Aorta (tissue), 5 donors: ENCODE measurements around the gene PTPRM. TPM values are rescaled to one million over a fixed set of nuclear protein-coding genes. Genes with fewer than 3 reads are reported as not detected.

Experiments used
- ATAC-seq: fragments of 200-7000 bp; cut with Tn5 transposase; one replicate; pipeline ENCODE4 v1.9.1; 2022; ENCODE audit warnings: moderate library complexity; ENCODE audit not compliant: low FRiP score
- DNase-seq, 2 donors: peaks; one replicate each; pipeline ENCODE4 v3.0.0-alpha.2; 2020
- H3K27ac ChIP-seq, 2 donors: one replicate each; pipeline ENCODE4 v1.5.1; 2013; ENCODE audit warnings: low read length in 2 of 2, mild to moderate bottlenecking in 2 of 2, moderate library complexity in 2 of 2, control low read depth in 1 of 2, inconsistent platforms in 1 of 2, low read depth in 1 of 2
- H3K27me3 ChIP-seq, 2 donors: one replicate each; pipeline ENCODE4 v1.6.1; 2013; ENCODE audit warnings: control low read depth in 1 of 2, low read length in 1 of 2, mild to moderate bottlenecking in 1 of 2, moderate library complexity in 1 of 2; ENCODE audit not compliant: insufficient read depth in 2 of 2, control insufficient read depth in 1 of 2
- H3K36me3 ChIP-seq, 2 donors: one replicate each; pipeline ENCODE4 v1.6.1; 2013; ENCODE audit warnings: control low read depth in 1 of 2, low read length in 1 of 2, mild to moderate bottlenecking in 1 of 2; ENCODE audit not compliant: insufficient read depth in 2 of 2, control insufficient read depth in 1 of 2
- H3K4me1 ChIP-seq, 2 donors: one replicate each; pipeline ENCODE4 v1.6.1; 2013; ENCODE audit warnings: low read length in 2 of 2, control low read depth in 1 of 2, mild to moderate bottlenecking in 1 of 2, moderate library complexity in 1 of 2; ENCODE audit not compliant: insufficient read depth in 2 of 2, control insufficient read depth in 1 of 2
- H3K4me3 ChIP-seq, 2 donors: one replicate each; pipeline ENCODE4 v1.5.1; 2013; ENCODE audit warnings: low read length in 2 of 2, control low read depth in 1 of 2, mild to moderate bottlenecking in 1 of 2
- H3K9me3 ChIP-seq: one replicate; pipeline ENCODE4 v1.6.1; 2013; ENCODE audit warnings: mild to moderate bottlenecking, low read length; ENCODE audit not compliant: control insufficient read depth
- WGBS, 2 donors: extraction: QIAGEN DNeasy Blood & Tissue Kit; methylation state at CpG; one replicate each; pipeline ENCODE4 v1.1.7; 2013; 5-methylcytosine and 5-hydroxymethylcytosine counted together
- intact Hi-C, 2 donors: fragments of 100-400 bp; cut with DNase I; formaldehyde crosslinking; loops; one replicate each; pipeline versions ENCODE4 v1.14.2 to v1.15.0; 2022
- polyA plus RNA-seq, 2 donors: library from polyadenylated mRNA; stranded (reverse); fragments of 200-250 nt; gene quantifications; one replicate each; pipeline ENCODE4 v1.2.3, GENCODE V29; 2013
- total RNA-seq, 2 donors: library from RNA; stranded (reverse); fragmentation: NEBNext Ultra II Directional; extraction: Animal tissue kit (Norgen Biotek cat#: 25700); gene quantifications; one replicate each; pipeline ENCODE4 v1.2.1, GENCODE V29; 2021
- donor health status: healthy with polysubstance abuse.
- donor health status: Bipolar disorder and iron deficiency.
- donor health status: DM: no; HTN: no; CAD: no.
- donor health status: DM: no; HTN: no; CAD: no.
- donor health status: DM: yes; HTN: yes; CAD: no.

PTPRM gene
- total and polyA plus RNA-seq, 4 donors = 10.6 to 98.9 (median 65.6) TPM

DNA sequence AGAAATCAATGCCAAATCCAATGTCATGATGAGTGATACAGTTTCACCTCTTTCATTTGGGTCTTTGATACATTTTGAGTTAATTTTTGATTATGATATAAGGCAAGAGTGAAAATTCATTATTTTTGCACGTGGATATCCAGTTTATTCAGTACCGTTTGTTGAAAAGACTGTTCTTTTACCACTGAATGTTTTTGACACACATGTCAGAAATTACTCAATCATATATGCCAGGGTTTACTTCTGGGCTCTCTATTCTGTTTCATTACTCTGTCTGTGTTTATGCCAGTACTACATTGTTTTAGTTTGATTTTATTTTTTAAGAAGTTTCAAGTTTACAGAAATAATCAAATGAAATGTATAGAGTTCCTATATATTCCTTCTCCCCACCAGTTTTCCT, 154.4 kb downstream of the PTPRM start:
- no peaks in the 10 kb centered on the region for H3K4me1 ChIP-seq
- DNase-seq = no peak
- no peak overlapping the region for H3K4me3 ChIP-seq
- H3K27me3 ChIP-seq = no peaks in the 10 kb centered on the region
- no peaks in the 10 kb centered on the region for H3K36me3 ChIP-seq
- 19 to 34% methylated on average over 2 of the region's 2 CpGs for WGBS, 2 donors
- H3K27ac ChIP-seq = no peak overlapping the region
- intact Hi-C loops = no loop called here
- no peaks in the 10 kb centered on the region for H3K9me3 ChIP-seq
- no peak for ATAC-seq

DNA sequence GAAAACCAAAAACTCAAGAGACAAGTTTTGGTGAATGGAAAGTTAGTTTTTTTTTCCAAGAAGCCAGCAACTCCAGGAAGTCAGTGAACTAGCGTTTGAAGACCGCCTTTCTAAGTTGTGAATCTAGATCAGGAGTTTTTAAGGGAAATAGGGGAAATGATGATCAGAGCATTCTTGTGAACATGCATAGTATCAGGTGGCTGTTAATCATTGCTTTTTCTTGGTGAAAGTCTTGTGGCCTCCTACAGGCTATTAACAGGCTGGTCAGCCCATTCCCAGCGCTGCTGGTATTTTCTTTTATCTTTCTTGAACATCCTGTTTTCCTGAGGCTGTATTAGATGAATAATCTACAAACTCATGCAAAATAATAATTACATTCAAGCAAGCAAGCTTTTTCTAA, 155.8 kb downstream of the PTPRM start:
- H3K27me3 ChIP-seq = no peaks in the 10 kb centered on the region
- DNase-seq (no peak), ATAC-seq (no peak)
- H3K4me1 ChIP-seq = peaks cover 0 to 2% of the 10 kb centered on the region in 2 donors
- intact Hi-C loops = no loop called here
- no peak overlapping the region for H3K27ac ChIP-seq
- no peaks in the 10 kb centered on the region for H3K36me3 ChIP-seq
- 94 to 97% methylated on average over 3 of the region's 3 CpGs for WGBS, 2 donors
- no peaks in the 10 kb centered on the region for H3K9me3 ChIP-seq
- no peak overlapping the region for H3K4me3 ChIP-seq

DNA sequence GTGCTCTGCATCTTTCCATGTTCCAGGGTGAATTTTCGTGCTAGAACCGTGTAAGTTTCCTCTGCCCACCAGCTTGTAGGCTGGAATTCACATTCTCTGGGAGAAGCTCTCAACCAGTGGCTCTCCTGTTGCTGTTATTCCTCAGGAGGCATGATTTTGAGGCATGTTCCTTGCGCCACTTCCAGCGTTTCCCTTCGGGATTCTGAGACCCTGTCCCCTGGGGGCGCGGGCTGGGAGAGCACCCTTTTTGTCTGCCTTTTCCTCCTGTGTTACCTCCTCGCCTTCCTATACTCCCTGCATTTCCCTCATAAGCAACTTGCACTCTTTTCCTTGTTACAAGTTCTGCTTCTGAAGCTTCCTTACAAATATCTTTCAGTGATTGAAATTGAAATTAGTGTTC, 156.4 kb downstream of the PTPRM start:
- no peaks in the 10 kb centered on the region for H3K9me3 ChIP-seq
- H3K36me3 ChIP-seq = no peaks in the 10 kb centered on the region
- H3K27me3 ChIP-seq = no peaks in the 10 kb centered on the region
- DNase-seq (no peak), ATAC-seq (no peak)
- intact Hi-C loops = no loop called here
- no peak overlapping the region for H3K27ac ChIP-seq
- no peak overlapping the region for H3K4me3 ChIP-seq
- WGBS, 2 donors = 94 to 95% methylated on average over 8 of the region's 8 CpGs
- H3K4me1 ChIP-seq = peaks cover 0 to 2% of the 10 kb centered on the region in 2 donors

DNA sequence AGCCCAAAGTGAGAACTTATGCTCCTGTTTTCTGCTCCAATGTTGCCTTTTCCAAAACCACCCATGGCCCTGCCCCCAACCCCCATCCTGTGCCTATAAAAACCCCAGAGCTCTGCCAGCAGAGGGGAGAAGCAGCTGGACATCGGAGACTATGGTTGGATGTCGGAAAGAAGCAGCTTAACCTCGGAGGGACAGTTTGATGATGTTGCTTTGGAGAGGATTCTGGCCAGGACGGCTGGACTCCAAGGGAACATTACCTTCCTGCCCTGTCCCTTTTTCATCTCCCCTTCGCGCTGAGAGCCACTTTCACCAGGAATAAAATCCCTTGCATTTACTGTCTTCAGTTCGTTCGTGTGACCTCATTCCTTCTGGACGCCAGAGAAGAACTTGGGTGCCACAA, 158.4 kb downstream of the PTPRM start:
- no peak for DNase-seq

DNA sequence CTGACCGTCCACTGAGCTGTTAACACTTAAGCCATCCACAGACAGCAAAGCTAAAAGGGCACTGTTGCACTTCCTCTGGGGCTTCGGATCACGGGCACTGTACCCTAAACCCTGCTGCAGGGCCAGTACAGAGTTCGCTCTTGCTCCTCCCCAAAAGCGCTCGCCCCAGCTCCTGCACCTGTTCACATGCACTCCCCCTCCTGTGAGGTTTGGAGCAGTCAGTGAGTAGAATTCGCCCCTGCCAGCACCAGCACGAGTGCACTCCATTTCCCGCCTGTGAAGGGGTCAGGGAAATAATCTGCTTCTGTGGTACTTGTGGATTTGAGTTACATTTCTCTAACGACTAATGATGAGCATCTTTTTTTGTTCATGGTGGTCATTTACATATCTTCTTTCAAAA, 158.8 kb downstream of the PTPRM start:
- H3K9me3 ChIP-seq = no peaks in the 10 kb centered on the region
- DNase-seq (no peak), ATAC-seq (no peak)
- H3K27me3 ChIP-seq = no peaks in the 10 kb centered on the region
- no peak overlapping the region for H3K4me3 ChIP-seq
- 95 to 96% methylated on average over 10 of the region's 10 CpGs for WGBS, 2 donors
- intact Hi-C loops = no loop called here
- H3K4me1 ChIP-seq = peaks cover 0 to 2% of the 10 kb centered on the region in 2 donors
- no peaks in the 10 kb centered on the region for H3K36me3 ChIP-seq
- H3K27ac ChIP-seq = no peak overlapping the region

More for the DNA sequence above, 158.4 kb downstream of the PTPRM start:
- Histone ChIP-seq H3K27me3 (no peaks in the 10 kb centered on the region), H3K27ac (no peak overlapping the region), H3K36me3 (no peaks in the 10 kb centered on the region), H3K4me1 (peaks cover 0 to 2% of the 10 kb centered on the region in 2 donors), H3K9me3 (no peaks in the 10 kb centered on the region), H3K4me3 (no peak overlapping the region)
- intact Hi-C loops = no loop called here
- no peak for ATAC-seq
- 85 to 88% methylated on average over 9 of the region's 9 CpGs for WGBS, 2 donors

DNA sequence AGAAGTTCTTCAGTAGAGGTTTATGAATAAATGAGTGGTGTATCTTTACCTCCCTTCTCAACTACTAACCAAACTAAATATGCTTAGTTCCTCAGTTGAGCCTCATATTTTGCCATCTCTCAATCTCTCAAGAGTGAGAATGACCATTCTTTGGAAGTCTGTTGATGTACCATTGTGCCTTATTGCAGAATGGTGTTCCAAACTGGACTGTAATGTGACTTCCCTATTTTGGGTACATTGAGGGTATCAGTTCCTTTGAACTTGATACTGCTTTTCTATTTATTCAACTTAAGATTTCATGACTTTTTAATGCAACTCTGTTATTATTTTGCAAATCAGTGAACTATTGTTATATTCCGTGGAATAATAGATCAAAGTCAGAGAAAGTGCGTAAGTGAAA, 159.4 kb downstream of the PTPRM start:
- intact Hi-C loops = no loop called here
- peaks cover 0 to 2% of the 10 kb centered on the region in 2 donors for H3K4me1 ChIP-seq
- no peaks in the 10 kb centered on the region for H3K36me3 ChIP-seq
- ATAC-seq = no peak
- H3K27ac ChIP-seq = no peak overlapping the region
- H3K9me3 ChIP-seq = no peaks in the 10 kb centered on the region
- 49 to 59% methylated on average over 2 of the region's 2 CpGs for WGBS, 2 donors
- no peak overlapping the region for H3K4me3 ChIP-seq
- no peak for DNase-seq
- H3K27me3 ChIP-seq = no peaks in the 10 kb centered on the region

DNA sequence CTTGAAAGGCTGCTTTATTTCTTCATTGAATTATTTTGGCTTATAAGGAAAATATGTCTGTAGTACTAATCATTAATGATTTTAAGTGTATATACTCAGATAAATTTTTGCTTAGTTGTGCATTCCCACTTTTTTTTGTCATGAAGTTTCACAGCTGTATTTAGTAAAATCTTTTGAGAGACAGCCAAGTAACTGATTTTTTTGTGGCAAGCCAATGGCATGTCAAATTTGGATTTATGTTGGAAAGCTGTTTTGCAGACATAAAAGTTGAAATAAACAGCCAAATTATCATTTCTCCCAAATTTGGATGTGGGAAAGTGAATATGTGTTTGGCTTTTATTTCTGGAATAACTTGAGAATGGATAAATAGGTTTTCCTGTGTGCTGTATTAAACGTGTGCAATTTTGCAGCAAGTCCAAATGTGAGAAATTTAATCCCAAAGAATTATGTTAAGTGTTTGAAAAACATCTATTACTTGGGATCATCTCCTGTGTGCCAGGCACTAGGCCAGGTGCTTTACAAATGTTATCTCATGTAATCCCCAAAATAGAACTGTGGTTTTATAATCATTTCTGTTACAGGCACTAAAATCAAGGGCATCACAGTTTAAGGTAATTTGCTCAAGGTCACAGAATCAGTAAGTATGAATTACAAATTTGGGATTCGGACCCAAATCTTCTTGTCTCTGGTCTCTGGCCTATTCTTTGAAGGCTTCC, 160.4 kb downstream of the PTPRM start:
- Histone ChIP-seq H3K9me3 (no peaks in the 10 kb centered on the region), H3K36me3 (no peaks in the 10 kb centered on the region), H3K4me3 (no peak overlapping the region), H3K27ac (no peak overlapping the region), H3K4me1 (peaks cover 0 to 2% of the 10 kb centered on the region in 2 donors), H3K27me3 (no peaks in the 10 kb centered on the region)
- WGBS, 2 donors = 19% methylated on average over 2 of the region's 2 CpGs
- intact Hi-C loops = no loop called here
- ATAC-seq (no peak), DNase-seq (no peak)

DNA sequence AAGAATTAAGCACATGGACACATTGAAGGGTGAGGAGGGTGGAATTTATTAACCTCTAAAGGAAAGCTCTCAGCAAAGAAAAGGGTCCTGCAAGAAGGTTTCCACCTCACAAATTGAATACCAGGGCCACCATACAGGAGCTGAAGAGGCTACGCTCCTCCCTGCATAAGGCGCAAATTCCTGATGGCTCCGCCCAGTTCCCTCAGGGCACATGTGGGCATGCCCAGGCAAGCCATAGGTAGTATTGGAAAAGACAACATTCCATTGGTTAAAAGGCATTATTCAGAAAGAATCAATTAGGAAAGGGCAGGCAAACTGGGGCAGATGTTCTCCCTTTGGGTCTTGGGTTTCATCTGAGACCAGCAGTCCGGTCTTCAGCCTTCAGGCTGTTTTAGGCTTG, 161.2 kb downstream of the PTPRM start:
- Histone ChIP-seq H3K4me1 (peaks cover 0 to 2% of the 10 kb centered on the region in 2 donors), H3K9me3 (no peaks in the 10 kb centered on the region), H3K27me3 (no peaks in the 10 kb centered on the region), H3K4me3 (no peak overlapping the region), H3K36me3 (no peaks in the 10 kb centered on the region), H3K27ac (no peak overlapping the region)
- ATAC-seq = no peak
- 95 to 97% methylated on average over 4 of the region's 4 CpGs for WGBS, 2 donors
- DNase-seq = no peak
- intact Hi-C loops = no loop called here

DNA sequence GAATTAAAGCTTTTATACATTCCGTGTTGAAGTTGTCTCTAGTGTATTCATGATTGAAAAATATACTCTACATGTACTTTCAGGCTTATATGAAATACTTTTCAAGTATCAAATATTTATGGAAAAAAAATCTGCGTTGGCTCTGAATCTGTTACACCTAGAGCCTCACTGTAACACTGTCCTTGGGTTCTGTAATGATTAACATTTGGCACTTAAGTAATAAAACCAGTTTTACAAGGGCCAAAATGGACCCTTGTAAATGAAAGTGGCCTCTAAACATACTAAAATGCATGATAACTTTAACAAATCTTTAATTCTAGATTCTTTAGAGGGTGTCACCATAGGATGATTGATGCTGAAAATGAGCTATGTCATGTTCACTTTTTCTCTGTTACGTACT, 162.8 kb downstream of the PTPRM start:
- Histone ChIP-seq H3K4me1 (peaks cover 0 to 2% of the 10 kb centered on the region in 2 donors), H3K27ac (no peak overlapping the region), H3K27me3 (no peaks in the 10 kb centered on the region), H3K9me3 (no peaks in the 10 kb centered on the region), H3K36me3 (no peaks in the 10 kb centered on the region), H3K4me3 (no peak overlapping the region)
- intact Hi-C loops = no loop called here
- no peak for DNase-seq
- no peak for ATAC-seq
- 93 to 98% methylated on average over 3 of the region's 3 CpGs for WGBS, 2 donors
